B cell (primary cell): ENCODE results near the gene CCNB1. TPM values are rescaled to one million over a fixed set of nuclear protein-coding genes. Genes with fewer than 3 reads are reported as not detected.

ENCODE experiments used
- ATAC-seq: fragments of 200-7000 bp; cut with Tn5 transposase; one replicate; pipeline ENCODE4 v1.10.0; 2021; ENCODE audit warnings: low read depth, mild to moderate bottlenecking, moderate number of reproducible peaks, moderate library complexity
- CTCF ChIA-PET: fragments of 350-600 bp; sonication (Branson Sonifier 250); formaldehyde crosslinking; loops from one replicate; lab custom pipeline; 2021; ENCODE audit warnings: antibody characterized with exemption, inconsistent platforms; lab: Charles Lee
- POLR2A ChIA-PET: fragments of 350-600 bp; sonication (Branson Sonifier 250); formaldehyde crosslinking; loops from one replicate; lab custom pipeline; 2021; ENCODE audit warnings: antibody characterized with exemption; lab: Charles Lee
- DNase-seq: peaks from one replicate; pipeline ENCODE4 v3.0.0; 2013
- H2AFZ ChIP-seq: 2 replicates; pipeline ENCODE4 v1.6.1; 2012; ENCODE audit warnings: mild to moderate bottlenecking, low read depth, low read length; ENCODE audit not compliant: insufficient read depth, poor library complexity, severe bottlenecking
- H3K27ac ChIP-seq, 2 donors: 1 replicate in 1 of 2; 2 replicates in 1 of 2; pipeline ENCODE4 v1.5.1; 2012 to 2013; ENCODE audit warnings: low read length in 2 of 2, mild to moderate bottlenecking in 2 of 2, moderate library complexity in 1 of 2
- H3K27me3 ChIP-seq, 4 experiments: fragments of 200-600 bp in 1 of 4; sonication (generic) in 1 of 4; replicated peaks in 1 of 4; 1 replicate in 2 of 4; 2 replicates in 2 of 4; pipeline versions ENCODE4 v1.6.1 to v1.7.0; 2013 to 2016; ENCODE audit warnings: low read length in 3 of 4, mild to moderate bottlenecking in 2 of 4, mixed read lengths in 1 of 4, moderate library complexity in 1 of 4; ENCODE audit not compliant: insufficient read depth in 4 of 4, control insufficient read depth in 3 of 4; ENCODE audit errors: control extremely low read depth in 1 of 4
- H3K36me3 ChIP-seq, 2 experiments: replicated peaks in 1 of 2; 1 replicate in 1 of 2; 2 replicates in 1 of 2; pipeline versions ENCODE4 v1.6.1 to v1.7.1; 2013; ENCODE audit warnings: low read length in 1 of 2; ENCODE audit not compliant: insufficient read depth in 2 of 2, control insufficient read depth in 1 of 2; ENCODE audit errors: control extremely low read depth in 1 of 2, extremely low read depth in 1 of 2
- H3K4me1 ChIP-seq, 2 donors: fragments of 200-600 bp in 1 of 2; sonication (generic) in 1 of 2; 1 replicate in 1 of 2; 2 replicates in 1 of 2; pipeline versions ENCODE4 v1.5.1 to v1.6.1; 2013 to 2017; ENCODE audit warnings: low read length in 2 of 2; ENCODE audit not compliant: control insufficient read depth in 2 of 2, insufficient read depth in 2 of 2
- H3K4me2 ChIP-seq: replicated peaks from 2 replicates; pipeline ENCODE3; 2012; ENCODE audit warnings: mild to moderate bottlenecking, low read depth, low read length; ENCODE audit not compliant: poor library complexity, severe bottlenecking
- H3K4me3 ChIP-seq, 5 experiments: fragments of 200-600 bp in 1 of 5; sonication (generic) in 1 of 5; 1 replicate in 3 of 5; 2 replicates in 2 of 5; pipeline versions ENCODE4 v1.5.1 to v1.7.0; 2011 to 2016; ENCODE audit warnings: low read length in 4 of 5, mild to moderate bottlenecking in 4 of 5, low read depth in 2 of 5, control low read depth in 1 of 5, moderate library complexity in 1 of 5; ENCODE audit not compliant: insufficient read depth in 1 of 5; ENCODE audit errors: control extremely low read depth in 1 of 5, extremely low read depth in 1 of 5
- H3K79me2 ChIP-seq: fragments of 200-600 bp; sonication (generic); one replicate; pipeline ENCODE4 v1.6.0; 2016; ENCODE audit warnings: low read length; ENCODE audit not compliant: control insufficient read depth, insufficient read depth
- H3K9ac ChIP-seq: fragments of 200-600 bp; sonication (generic); 2 replicates; pipeline ENCODE4 v1.6.1; 2017; ENCODE audit warnings: mild to moderate bottlenecking, low read length, moderate library complexity
- H3K9me3 ChIP-seq, 3 donors: one replicate each; pipeline versions ENCODE4 v1.6.1 to v1.7.1; 2013; ENCODE audit warnings: low read length in 2 of 3; ENCODE audit not compliant: control insufficient read depth in 2 of 3, insufficient read depth in 1 of 3; ENCODE audit errors: control extremely low read depth in 1 of 3
- H4K20me1 ChIP-seq: 2 replicates; pipeline ENCODE4 v1.6.0; 2012; ENCODE audit warnings: mild to moderate bottlenecking, low read length; ENCODE audit not compliant: insufficient read depth, control insufficient read depth, poor library complexity, severe bottlenecking
- H3K27ac Mint-ChIP-seq: one replicate; pipeline ENCODE4 v1.8.0; 2021; ENCODE audit warnings: mixed read lengths
- H3K27me3 Mint-ChIP-seq: one replicate; pipeline ENCODE4 v1.8.0; 2021; ENCODE audit warnings: mixed read lengths
- H3K4me1 Mint-ChIP-seq: one replicate; pipeline ENCODE4 v1.8.0; 2021; ENCODE audit warnings: mixed read lengths
- H3K4me3 Mint-ChIP-seq: one replicate; pipeline ENCODE4 v1.8.0; 2021; ENCODE audit warnings: mixed read lengths
- H3K9me3 Mint-ChIP-seq: one replicate; pipeline ENCODE4 v1.8.0; 2022; ENCODE audit warnings: mixed read lengths; ENCODE audit not compliant: insufficient read depth
- CTCF ChIP-seq: fragments of 200-600 bp; IDR thresholded peaks from one replicate; pipeline ENCODE4 v1.8.0; 2022; ENCODE audit warnings: antibody characterized with exemption, mild to moderate bottlenecking
- EZH2 ChIP-seq: IDR thresholded peaks from 2 replicates; pipeline ENCODE4 v1.6.1; 2012; ENCODE audit warnings: borderline replicate concordance, low read depth, mild to moderate bottlenecking, moderate library complexity, low read length; ENCODE audit not compliant: insufficient read depth, poor library complexity, severe bottlenecking
- WGBS: methylation state at CpG from one replicate; pipeline ENCODE4 v1.1.5; 2013; ENCODE audit warnings: missing lambda C conversion rate; ENCODE audit not compliant: insufficient coverage; 5-methylcytosine and 5-hydroxymethylcytosine counted together
- intact Hi-C: fragments of 100-400 bp; cut with micrococcal nuclease; formaldehyde crosslinking; loops from one replicate; pipeline ENCODE4 v1.10.0; 2022
- polyA plus RNA-seq: library from polyadenylated mRNA; depleted of rRNA; stranded (reverse); fragments of >200 nt; gene quantifications from 2 replicates; pipeline ENCODE4 v1.2.3, GENCODE V29; 2012
- total RNA-seq, 2 donors: library from RNA; stranded (reverse); fragments of 120-200 nt in 1 of 2; gene quantifications; 1 replicate in 1 of 2; 2 replicates in 1 of 2; pipeline versions ENCODE4 v1.2.3 to v1.2.4, GENCODE V29; 2013 to 2022

The CCNB1 gene
- total and polyA plus RNA-seq, 2 donors (not counting 1 experiment from before 2014, with no cell fraction given), result 2.7 to 8.6 TPM

DNA sequence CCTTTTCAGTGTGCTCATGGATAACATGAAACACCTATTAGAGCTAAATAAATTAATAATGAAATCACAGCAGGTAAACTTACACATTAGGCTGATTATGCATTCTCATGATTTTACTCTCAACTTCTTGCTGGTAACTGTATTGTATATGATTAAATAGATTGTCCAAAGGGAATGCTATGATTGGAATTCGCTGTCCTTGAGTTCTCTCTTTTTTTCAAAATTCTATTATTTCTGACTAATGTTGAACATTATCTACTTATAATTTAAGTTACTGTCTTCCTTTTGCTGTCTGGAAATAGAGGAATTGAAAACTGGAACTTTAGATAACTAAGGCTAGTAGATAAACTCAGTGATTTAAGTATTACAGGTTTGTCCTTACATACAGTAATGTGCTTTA, 35.5 kb downstream of the CCNB1 start:
- no peak for ATAC-seq
- WGBS, result no CpG with 5 or more reads among the region's 1 CpG
- peaks cover 0 to 3% of the 10 kb centered on the region in 2 donors for H3K4me1 ChIP-seq
- TF ChIP-seq CTCF (no peak), EZH2 (no peak)
- ChIA-PET CTCF (no interaction called here), POLR2A (no interaction called here)
- H3K9ac ChIP-seq, result no peak overlapping the region
- no peak overlapping the region for H3K4me2 ChIP-seq
- no peak overlapping the region for H3K27ac Mint-ChIP-seq
- H3K27ac ChIP-seq, result no peak overlapping the region
- intact Hi-C loops, result no loop called here
- H3K9me3 ChIP-seq, result no peaks in the 10 kb centered on the region
- H4K20me1 ChIP-seq, result no peaks in the 10 kb centered on the region
- H2AFZ ChIP-seq, result no peak overlapping the region
- no peaks in the 10 kb centered on the region for H3K79me2 ChIP-seq
- H3K27me3 Mint-ChIP-seq, result no peaks in the 10 kb centered on the region
- H3K4me3 ChIP-seq, result no peak overlapping the region
- H3K4me3 Mint-ChIP-seq, result no peak overlapping the region
- no peak for DNase-seq
- no peaks in the 10 kb centered on the region for H3K27me3 ChIP-seq
- no peaks in the 10 kb centered on the region for H3K9me3 Mint-ChIP-seq
- peaks cover 0 to 3% of the 10 kb centered on the region in 2 experiments for H3K36me3 ChIP-seq
- peaks cover 4% of the 10 kb centered on the region for H3K4me1 Mint-ChIP-seq

DNA sequence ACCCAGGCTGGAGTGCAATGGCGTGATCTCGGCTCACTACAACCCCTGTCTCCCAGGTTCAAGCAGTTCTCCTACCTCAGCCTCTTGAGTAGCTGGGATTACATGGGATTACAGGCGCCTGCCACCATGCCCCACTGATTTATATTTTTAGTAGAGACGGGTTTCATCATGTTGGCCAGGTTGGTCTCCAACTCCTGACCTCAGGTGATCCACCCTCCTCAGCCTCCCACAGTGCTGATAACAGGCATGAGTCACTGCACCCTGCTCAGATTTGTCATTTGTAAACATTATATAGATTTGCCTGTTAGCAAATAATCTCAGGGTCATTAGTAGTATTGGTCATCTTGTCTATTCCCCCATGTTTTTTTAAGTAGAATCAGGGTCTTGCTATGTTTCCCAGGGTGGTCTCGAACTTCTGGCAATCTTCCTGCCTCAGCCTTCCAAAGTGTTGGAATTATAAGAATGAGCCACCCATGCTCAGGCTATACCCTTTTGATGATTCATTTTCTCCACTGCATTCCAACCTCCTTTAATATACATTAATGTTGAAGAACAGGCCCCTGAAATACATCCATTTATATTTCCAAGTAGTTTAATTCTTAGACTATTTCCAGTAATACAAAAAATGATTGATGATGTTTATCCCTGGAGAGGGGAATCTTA, 39.7 kb downstream of the CCNB1 start:
- H3K4me1 Mint-ChIP-seq, result no peaks in the 10 kb centered on the region
- H3K4me3 Mint-ChIP-seq, result no peak overlapping the region
- DNase-seq, result no peak
- H3K27me3 Mint-ChIP-seq, result no peaks in the 10 kb centered on the region
- TF ChIP-seq CTCF, result no peak
- TF ChIP-seq EZH2, result no peak
- Histone ChIP-seq H3K27me3 (no peaks in the 10 kb centered on the region), H3K4me2 (no peak overlapping the region), H3K36me3 (no peaks in the 10 kb centered on the region), H3K9me3 (no peaks in the 10 kb centered on the region), H4K20me1 (no peaks in the 10 kb centered on the region), H3K79me2 (no peaks in the 10 kb centered on the region), H3K9ac (no peak overlapping the region), H3K4me1 (no peaks in the 10 kb centered on the region), H3K4me3 (no peak overlapping the region), H3K27ac (no peak overlapping the region), H2AFZ (no peak overlapping the region)
- WGBS, result no CpG with 5 or more reads among the region's 5 CpGs
- no peak for ATAC-seq
- ChIA-PET POLR2A (no interaction called here), CTCF (no interaction called here)
- no peak overlapping the region for H3K27ac Mint-ChIP-seq
- intact Hi-C loops, result no loop called here
- H3K9me3 Mint-ChIP-seq, result no peaks in the 10 kb centered on the region
